Measurements from ENCODE around the gene ATP6V1A.

ATP6V1A gene

GRCh38 chr3:113804661-113805060 is 57.8 kb downstream of the ATP6V1A start:
- Mint-ChIP-seq H3K4me1 (no peaks in the 10 kb centered on the region), H3K27me3 (ENCODE audit: low read depth) (no peaks in the 10 kb centered on the region), H3K9me3 (no peaks in the 10 kb centered on the region), H3K4me3 (no peak overlapping the region), H3K36me3 (ENCODE audit: low read depth) (peaks cover 65% of the 10 kb centered on the region), H3K27ac (peak overlapping the region; percentile 83 to 94 (median 90))
- TF ChIP-seq CTCF (IDR thresholded peaks at IDR 0.05; ENCODE audit: unreplicated experiment in 3 of 3), result no peak

- Mint-ChIP-seq H3K4me1 (no peaks in the 10 kb centered on the region), H3K27me3 (ENCODE audit: low read depth) (no peaks in the 10 kb centered on the region), H3K4me3 (no peak overlapping the region), H3K9me3 (no peaks in the 10 kb centered on the region), H3K27ac (no peak overlapping the region), H3K36me3 (ENCODE audit: low read depth) (peaks cover 63% of the 10 kb centered on the region)
- TF ChIP-seq CTCF (IDR thresholded peaks at IDR 0.05; ENCODE audit: unreplicated experiment in 3 of 3), result no peak
These were observed 58.4 kb downstream of the ATP6V1A start for GRCh38 chr3:113805249-113805648.

- TF ChIP-seq CTCF (IDR thresholded peaks at IDR 0.05; ENCODE audit: unreplicated experiment in 3 of 3), result no peak
- Mint-ChIP-seq H3K4me3 (no peak overlapping the region), H3K4me1 (no peaks in the 10 kb centered on the region), H3K27me3 (ENCODE audit: low read depth) (peaks cover 4% of the 10 kb centered on the region), H3K36me3 (ENCODE audit: low read depth) (peaks cover 18% of the 10 kb centered on the region), H3K9me3 (no peaks in the 10 kb centered on the region), H3K27ac (no peak overlapping the region)
These were observed 66.0 kb downstream of the ATP6V1A start for GRCh38 chr3:113812854-113813253.

DNA sequence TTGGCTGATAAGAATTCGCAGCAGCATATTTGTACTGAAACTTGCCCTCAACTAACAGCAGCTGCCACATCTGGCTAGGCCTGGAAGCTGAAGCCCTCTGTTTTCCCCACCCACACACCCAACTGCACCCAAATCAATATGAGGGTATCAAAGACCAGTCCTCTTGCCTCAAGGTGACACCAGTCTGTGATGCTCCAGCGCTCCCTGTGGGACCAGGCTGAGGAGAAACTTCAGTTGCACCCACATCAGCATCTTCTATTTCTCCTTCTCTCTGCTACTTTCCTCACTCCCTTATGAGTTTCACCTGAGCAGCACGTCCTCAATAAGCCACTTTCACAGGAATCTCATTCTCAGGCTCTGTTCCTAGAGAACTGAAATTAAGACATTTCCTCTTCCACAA is 73.0 kb downstream of the ATP6V1A start:
- no peak for TF ChIP-seq CTCF (IDR thresholded peaks at IDR 0.05; ENCODE audit: unreplicated experiment in 3 of 3)
- no peaks in the 10 kb centered on the region for H3K4me1 Mint-ChIP-seq
- H3K9me3 Mint-ChIP-seq, result no peaks in the 10 kb centered on the region
- H3K36me3 Mint-ChIP-seq (ENCODE audit: low read depth), result no peaks in the 10 kb centered on the region
- no peak overlapping the region for H3K4me3 Mint-ChIP-seq
- no peak overlapping the region for H3K27ac Mint-ChIP-seq
- H3K27me3 Mint-ChIP-seq (ENCODE audit: low read depth), result no peaks in the 10 kb centered on the region

DNA sequence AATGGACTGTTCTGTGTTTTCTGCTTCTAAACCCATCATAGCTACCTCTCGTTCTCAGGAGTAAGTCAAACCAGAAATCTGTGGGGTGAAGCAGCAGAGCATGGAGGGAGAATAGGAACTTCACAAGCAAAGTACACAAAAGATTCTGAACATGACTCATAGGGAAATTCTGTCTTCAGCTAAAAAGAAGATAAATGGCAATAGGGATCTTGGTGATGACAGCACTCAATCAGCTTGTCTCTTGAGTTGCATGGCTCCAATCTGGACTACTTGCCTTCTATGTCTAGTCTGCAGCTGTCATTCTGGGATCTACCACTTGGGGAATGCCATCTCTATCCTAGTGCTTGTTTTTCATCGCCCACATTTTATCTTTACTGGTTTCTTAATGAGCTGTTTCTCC is 78.3 kb downstream of the ATP6V1A start:
- Mint-ChIP-seq H3K9me3 (no peaks in the 10 kb centered on the region), H3K4me1 (no peaks in the 10 kb centered on the region), H3K36me3 (ENCODE audit: low read depth) (no peaks in the 10 kb centered on the region), H3K4me3 (no peak overlapping the region), H3K27ac (no peak overlapping the region), H3K27me3 (ENCODE audit: low read depth) (no peaks in the 10 kb centered on the region)
- no peak for TF ChIP-seq CTCF (IDR thresholded peaks at IDR 0.05; ENCODE audit: unreplicated experiment in 3 of 3)

- Mint-ChIP-seq H3K4me1 (no peaks in the 10 kb centered on the region), H3K9me3 (peaks cover 3% of the 10 kb centered on the region), H3K27ac (no peak overlapping the region), H3K4me3 (no peak overlapping the region), H3K36me3 (ENCODE audit: low read depth) (no peaks in the 10 kb centered on the region), H3K27me3 (ENCODE audit: low read depth) (no peaks in the 10 kb centered on the region)
- no peak for TF ChIP-seq CTCF (IDR thresholded peaks at IDR 0.05; ENCODE audit: unreplicated experiment in 3 of 3)
These were observed 81.8 kb downstream of the ATP6V1A start for GRCh38 chr3:113828600-113828999.
